Measurements from ENCODE around the gene LPO.

Gene LPO

GRCh38 chr17:58285422-58285810 is 47.0 kb downstream of the LPO start:
- Histone ChIP-seq H3K4me3 (ENCODE audit: low read length) (no peak overlapping the region), H3K79me2 (ENCODE audit: control insufficient read depth, low read length) (no peaks in the 10 kb centered on the region), H3K9me2 (replicated peaks; ENCODE audit: control insufficient read depth, low read length) (no peaks in the 10 kb centered on the region)

GRCh38 chr17:58289869-58290268 is 51.5 kb downstream of the LPO start:
- TF ChIP-seq CTCF (IDR thresholded peaks at IDR 0.05; ENCODE audit: low read depth, low read length, poor library complexity, severe bottlenecking): no peak
- TF ChIP-seq EZH2phosphoT487 (IDR thresholded peaks at IDR 0.05; ENCODE audit: borderline replicate concordance, low read length): no peak
- Histone ChIP-seq H3K4me2 (ENCODE audit: low read length) (no peak overlapping the region), H3K4me1 (ENCODE audit: control insufficient read depth, low read length) (0 out of 2 replicates have a peak, but pooled peaks cover 4% of the 10 kb centered on the region), H3K9me3 (ENCODE audit: control insufficient read depth, insufficient read depth, low read length) (no peaks in the 10 kb centered on the region), H3K27ac (ENCODE audit: low read depth, low read length) (no peak overlapping the region), H3F3A (ENCODE audit: control insufficient read depth, insufficient read depth) (no peaks in the 10 kb centered on the region), H3K36me3 (ENCODE audit: control insufficient read depth, low read length) (no peaks in the 10 kb centered on the region), H3K9me2 (replicated peaks; ENCODE audit: control insufficient read depth, low read length) (no peaks in the 10 kb centered on the region), H3K79me2 (ENCODE audit: control insufficient read depth, low read length) (no peaks in the 10 kb centered on the region), H3K27me3 (ENCODE audit: control insufficient read depth, low read length) (peaks cover 40% of the 10 kb centered on the region), H4K20me1 (ENCODE audit: control insufficient read depth, insufficient read depth, low read depth, low read length) (no peaks in the 10 kb centered on the region), H3K4me3 (ENCODE audit: low read length) (no peak overlapping the region)

More at GRCh38 chr17:58285422-58285810, 47.0 kb downstream of the LPO start:
- Histone ChIP-seq H3K9me3 (ENCODE audit: control insufficient read depth, insufficient read depth, low read length) (no peaks in the 10 kb centered on the region), H3K27ac (ENCODE audit: low read depth, low read length) (no peak overlapping the region), H3K4me1 (ENCODE audit: control insufficient read depth, low read length) (0 out of 2 replicates have a peak, but pooled peaks cover 8% of the 10 kb centered on the region), H3K27me3 (ENCODE audit: control insufficient read depth, low read length) (peaks cover 30% of the 10 kb centered on the region), H3F3A (ENCODE audit: control insufficient read depth, insufficient read depth) (no peaks in the 10 kb centered on the region), H3K36me3 (ENCODE audit: control insufficient read depth, low read length) (no peaks in the 10 kb centered on the region), H3K4me2 (ENCODE audit: low read length) (no peak overlapping the region), H4K20me1 (ENCODE audit: control insufficient read depth, insufficient read depth, low read depth, low read length) (no peaks in the 10 kb centered on the region)
- no peak for TF ChIP-seq CTCF (IDR thresholded peaks at IDR 0.05; ENCODE audit: low read depth, low read length, poor library complexity, severe bottlenecking)
- TF ChIP-seq EZH2phosphoT487 (IDR thresholded peaks at IDR 0.05; ENCODE audit: borderline replicate concordance, low read length): no peak

GRCh38 chr17:58291246-58291645 is 52.9 kb downstream of the LPO start:
- Histone ChIP-seq H3K4me2 (ENCODE audit: low read length) (no peak overlapping the region), H3K4me1 (ENCODE audit: control insufficient read depth, low read length) (no peaks in the 10 kb centered on the region), H3K9me2 (replicated peaks; ENCODE audit: control insufficient read depth, low read length) (no peaks in the 10 kb centered on the region), H3K79me2 (ENCODE audit: control insufficient read depth, low read length) (no peaks in the 10 kb centered on the region), H4K20me1 (ENCODE audit: control insufficient read depth, insufficient read depth, low read depth, low read length) (no peaks in the 10 kb centered on the region), H3K27ac (ENCODE audit: low read depth, low read length) (no peak overlapping the region), H3K27me3 (ENCODE audit: control insufficient read depth, low read length) (peaks cover 41% of the 10 kb centered on the region), H3F3A (ENCODE audit: control insufficient read depth, insufficient read depth) (no peaks in the 10 kb centered on the region), H3K4me3 (ENCODE audit: low read length) (no peak overlapping the region), H3K9me3 (ENCODE audit: control insufficient read depth, insufficient read depth, low read length) (no peaks in the 10 kb centered on the region), H3K36me3 (ENCODE audit: control insufficient read depth, low read length) (no peaks in the 10 kb centered on the region)
- no peak for TF ChIP-seq CTCF (IDR thresholded peaks at IDR 0.05; ENCODE audit: low read depth, low read length, poor library complexity, severe bottlenecking)
- no peak for TF ChIP-seq EZH2phosphoT487 (IDR thresholded peaks at IDR 0.05; ENCODE audit: borderline replicate concordance, low read length)
